GM18519 (cell line): ENCODE data around the gene SCUBE1.

ENCODE experiments used
- ATAC-seq: cut with Tn5 transposase; IDR thresholded peaks from one replicate; pipeline ENCODE4 v1.9.1; 2021; ENCODE audit warnings: mild to moderate bottlenecking, moderate library complexity; ENCODE audit not compliant: unreplicated experiment, low FRiP score

Gene SCUBE1

DNA sequence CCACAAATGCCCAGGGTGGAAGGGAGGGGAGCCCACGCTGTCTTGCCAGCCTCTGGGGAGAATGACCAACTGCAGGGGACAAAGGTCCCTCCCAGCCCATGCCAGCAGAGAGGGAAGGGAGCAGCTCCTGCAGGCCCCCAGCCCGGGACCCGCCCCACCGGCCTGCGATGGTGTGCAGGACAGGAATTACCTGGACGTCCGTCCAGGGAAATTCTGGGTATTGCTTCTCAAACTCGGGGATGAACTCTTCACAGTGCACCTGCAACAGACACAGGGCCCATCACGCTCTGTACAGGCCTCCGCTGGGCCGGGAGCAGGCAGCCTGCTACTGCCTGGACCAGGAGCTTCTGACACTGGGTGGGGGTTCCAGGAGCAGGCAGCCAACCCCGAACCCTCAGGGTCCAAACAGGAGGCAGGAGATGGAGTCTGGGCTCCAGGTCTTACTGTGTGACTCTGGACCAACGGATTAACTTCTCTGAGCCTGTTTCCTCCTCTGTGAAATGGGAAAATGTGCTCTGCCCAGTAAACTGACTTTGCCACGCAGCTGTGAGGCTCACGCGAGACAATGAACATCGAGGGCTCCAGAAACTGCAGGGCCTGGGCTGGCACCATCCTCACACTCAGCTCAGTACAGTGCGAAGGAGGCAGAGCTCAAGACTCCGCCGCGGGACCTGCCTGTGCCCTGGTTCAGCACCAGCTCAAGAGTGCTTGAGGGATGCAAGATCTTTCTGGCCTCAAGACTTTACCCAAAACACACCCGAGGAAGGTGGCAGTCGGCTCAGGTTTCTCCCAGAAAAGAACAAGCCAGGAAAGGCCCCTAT, 173.7 kb downstream of the SCUBE1 start:
- no peak for ATAC-seq

DNA sequence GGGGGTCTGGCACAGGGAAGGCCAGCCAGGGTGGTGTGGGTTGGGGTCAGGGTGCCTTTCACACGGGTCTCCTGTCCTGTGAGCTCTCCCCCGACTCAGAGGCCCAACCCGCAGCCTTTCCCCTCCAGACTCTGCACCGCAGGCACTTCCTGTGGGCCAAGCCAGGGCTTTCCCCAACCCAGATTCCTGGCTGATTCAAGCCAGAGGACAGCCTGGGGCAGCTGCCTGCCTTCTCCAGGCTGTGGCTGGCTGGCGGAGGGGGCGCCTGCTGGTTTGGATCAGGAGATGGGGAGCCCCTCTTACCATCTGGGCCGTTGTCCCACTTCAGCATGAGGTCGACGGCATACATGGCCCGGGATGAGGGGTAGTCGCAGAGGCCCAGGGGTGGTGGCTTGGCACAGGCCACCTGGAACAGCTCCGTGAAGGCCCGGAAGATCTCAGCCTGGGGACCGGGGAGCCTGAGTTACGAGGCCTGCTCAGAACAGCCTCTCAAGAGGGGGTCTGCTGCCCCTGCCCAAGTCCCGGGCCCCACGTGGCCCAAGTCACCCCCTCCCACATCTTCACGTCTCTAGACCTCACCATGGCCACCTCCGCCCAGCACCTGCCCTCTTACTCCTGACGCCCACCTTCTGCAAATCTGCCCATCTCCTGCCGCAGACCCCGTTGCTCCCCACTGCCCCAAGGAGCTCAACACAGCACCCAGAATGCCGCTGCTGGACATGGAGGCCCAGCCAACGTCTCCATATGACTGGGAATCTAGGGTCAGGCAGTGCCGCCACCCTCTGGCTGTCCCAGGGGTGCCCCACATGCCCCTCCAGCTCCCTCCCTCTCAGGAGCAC, 174.5 kb downstream of the SCUBE1 start:
- ATAC-seq, result no peak

DNA sequence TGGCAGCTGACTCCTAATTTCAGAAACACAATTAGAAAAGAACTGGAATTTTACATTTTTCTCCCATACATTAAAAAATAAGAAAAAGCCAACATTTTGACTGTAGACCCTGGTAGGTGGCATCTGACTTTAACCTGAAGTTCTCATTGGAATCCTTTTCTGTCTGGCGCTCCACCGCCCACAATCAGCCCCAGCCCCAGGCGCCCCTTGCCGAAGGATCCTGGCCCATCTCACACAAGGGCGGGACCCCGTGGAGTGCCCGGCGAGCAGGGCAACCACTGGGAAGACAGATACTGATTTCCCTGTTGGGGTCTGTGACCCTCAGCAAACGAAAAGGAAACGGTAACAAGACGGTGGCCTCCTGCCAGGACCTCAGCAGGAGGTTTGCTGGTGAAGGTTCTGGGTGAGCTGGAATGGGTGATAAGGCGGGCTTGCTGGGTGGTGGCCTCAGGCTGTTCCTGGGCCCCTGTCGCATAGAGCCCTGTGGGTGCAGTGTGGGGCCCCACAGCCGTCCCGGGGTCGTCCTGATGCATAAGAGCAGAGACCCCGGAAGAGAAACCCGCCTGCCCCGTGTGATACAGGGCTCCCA, 176.1 kb downstream of the SCUBE1 start:
- no peak for ATAC-seq

DNA sequence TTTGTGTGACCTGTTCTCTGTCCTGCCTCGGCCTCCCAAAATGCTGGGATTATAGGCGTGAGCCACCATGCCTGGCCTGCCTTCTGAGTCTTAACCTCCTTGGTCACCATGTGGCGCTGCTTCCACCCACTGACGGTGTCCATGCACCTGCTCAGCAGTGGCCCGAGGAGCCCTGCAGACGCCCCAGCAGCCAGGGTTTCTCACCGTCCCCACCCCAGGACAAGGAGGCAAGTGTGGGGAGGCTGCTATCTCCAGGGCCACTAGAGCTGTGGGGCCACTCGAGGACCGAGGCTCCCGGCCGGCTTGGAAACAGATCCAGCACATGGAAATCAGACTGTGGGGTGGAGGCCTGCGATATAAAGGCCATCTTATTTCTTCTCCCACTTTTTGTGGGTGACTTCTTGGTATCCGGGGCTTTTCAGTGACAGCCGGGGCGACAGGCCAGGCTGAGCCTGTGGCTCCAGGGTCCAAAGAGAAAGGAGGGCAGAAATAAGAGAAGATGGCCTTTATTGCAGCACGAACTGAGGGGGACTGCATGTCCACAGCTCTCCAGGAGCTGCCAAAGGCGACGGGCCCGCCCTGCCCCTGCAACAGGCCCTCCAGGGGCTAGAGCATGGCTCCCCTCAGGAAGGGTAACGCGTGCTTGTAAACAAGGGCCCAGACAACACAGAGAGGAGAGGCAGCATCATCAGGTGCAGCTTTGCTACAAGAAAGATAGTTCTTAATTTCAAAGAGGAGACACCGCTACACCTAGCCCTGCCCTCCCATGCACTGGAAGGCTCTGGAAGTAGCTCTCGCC, 176.8 kb downstream of the SCUBE1 start:
- no peak for ATAC-seq

DNA sequence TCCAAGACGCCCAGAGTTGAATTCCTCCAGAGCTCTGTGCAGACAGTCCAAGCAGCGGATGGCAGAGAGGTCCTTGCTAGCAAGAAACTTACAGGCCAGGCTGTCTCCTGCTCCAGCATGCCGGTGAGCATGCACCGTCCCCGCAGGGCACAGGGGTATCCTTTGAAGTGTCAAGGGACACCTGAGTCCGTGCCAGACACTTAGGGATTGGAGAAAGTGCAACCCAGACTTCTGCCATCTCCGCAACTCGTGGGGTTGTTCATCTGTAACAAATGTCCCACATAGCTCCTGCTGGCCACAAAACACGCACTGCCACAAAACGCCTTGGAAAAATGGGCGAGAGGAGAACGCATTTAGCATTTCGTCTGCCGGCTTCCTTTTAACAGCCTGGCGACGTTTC, 178.5 kb downstream of the SCUBE1 start:
- ATAC-seq, result no peak

DNA sequence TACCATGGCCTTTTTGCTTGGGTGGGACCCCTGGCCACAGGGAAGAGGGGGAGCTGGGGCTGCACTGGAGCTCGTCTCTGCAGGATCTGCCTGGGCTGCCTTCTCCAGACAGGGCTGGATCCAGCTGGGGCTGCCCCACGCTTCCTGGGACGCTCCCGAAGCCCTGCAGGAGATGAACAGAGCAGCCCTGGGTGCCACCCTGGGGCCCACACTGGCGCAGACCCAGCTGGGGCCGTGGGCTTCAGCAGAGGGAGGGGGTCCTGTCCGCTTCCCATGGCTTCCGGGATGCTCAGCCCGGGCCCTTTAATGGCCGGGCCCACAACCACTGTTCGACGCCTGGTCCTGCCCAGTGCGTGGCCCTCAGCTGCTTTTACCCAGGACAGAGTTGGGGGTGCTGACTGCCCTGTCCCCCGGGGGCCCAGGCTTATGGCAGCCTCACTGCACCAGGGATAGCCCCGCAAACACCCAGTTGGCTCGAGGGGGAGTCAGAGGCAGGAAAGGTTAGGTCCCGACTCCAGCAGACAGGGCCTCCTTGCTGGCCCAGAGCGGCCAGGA, 179.9 kb downstream of the SCUBE1 start:
- ATAC-seq, result no peak

DNA sequence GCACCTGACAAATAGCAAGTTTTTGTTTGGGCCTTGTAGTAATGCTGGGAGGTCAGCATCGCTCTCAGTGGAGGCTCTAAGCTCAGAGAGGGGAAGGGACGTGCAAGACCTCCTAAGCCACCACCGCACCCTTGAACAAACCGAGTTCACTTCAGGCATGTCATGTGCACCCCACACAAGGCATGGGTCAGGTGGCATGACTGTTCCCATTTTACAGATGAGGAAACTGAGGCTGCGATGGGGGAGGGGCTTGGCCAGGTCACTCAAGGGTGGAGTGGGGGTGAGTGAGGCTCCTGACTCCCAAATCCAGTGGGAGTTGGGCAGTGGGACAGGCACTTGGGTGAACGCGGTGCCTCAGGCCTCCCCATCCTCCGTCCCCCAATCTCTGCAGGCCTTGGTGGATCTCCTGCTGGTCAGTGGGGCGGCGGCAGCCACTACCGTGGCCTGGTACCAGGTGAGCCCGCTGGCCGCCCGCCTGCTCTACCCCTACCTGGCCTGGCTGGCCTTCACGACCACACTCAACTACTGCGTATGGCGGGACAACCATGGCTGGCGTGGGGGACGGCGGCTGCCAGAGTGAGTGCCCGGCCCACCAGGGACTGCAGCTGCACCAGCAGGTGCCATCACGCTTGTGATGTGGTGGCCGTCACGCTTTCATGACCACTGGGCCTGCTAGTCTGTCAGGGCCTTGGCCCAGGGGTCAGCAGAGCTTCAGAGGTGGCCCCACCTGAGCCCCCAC, 180.6 kb downstream of the SCUBE1 start:
- ATAC-seq, result no peak

DNA sequence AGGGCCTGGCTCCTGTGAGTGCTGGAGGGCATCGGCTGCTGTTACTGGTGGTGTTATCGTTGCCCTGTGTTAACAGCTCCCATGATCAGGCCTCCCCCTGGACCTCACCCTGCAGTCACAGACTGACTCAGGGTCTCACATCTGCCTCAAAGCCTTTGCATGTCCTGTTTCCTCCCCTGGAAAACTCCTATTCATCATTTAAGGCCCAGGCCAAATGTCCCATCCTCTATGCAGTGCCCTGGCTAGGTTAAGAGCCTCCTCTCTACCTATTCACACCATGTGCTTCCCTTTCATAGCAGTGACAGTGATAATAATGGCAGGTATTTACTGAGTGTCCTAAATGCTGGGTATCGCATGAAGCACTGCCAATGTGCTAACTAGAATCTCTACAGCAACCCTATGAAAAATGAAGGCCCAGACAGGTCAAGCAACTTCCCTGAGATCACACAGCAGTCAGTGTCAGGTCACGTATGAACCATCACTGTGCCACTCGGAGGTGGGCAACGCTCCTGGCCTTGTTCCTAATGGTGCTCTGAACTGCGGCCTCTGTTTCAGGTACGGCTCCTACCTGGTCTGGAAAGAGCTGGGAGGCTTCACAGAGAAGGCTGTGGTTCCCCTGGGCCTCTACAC, 182.6 kb downstream of the SCUBE1 start:
- no peak for ATAC-seq

DNA sequence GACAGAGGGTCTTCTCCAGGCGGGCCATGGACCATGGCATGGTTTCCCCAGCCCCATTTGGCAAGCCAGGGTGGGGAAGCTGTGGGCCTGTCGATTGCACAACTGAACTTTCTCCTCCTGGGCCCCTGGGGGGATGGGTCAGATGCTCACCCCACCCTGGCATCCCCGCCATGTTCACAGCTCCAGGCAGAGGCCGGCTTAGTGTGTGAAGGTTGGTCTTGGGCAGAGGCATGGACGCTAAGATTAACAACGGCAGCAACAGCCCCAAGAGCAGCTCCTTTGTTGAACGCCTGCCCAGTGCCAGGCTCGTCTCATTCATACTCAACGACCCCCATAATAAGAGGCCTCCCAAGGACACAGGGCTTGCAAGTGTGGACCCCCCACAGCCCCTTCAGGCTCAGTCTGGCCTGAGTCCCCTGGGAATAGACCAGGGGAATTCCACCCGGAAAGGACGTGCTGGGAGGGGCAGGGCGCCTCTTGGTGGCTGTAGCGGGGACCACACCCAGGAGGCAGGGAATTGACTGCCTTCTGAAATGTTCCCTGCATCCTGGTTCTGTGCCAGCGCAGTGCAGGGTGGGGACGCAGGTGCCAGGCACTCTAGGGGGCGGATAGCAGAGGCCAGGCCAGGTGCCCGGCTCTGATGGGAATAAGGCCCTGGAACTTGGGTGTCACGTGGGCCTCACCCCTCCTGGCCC, 183.5 kb downstream of the SCUBE1 start:
- ATAC-seq, result no peak

DNA sequence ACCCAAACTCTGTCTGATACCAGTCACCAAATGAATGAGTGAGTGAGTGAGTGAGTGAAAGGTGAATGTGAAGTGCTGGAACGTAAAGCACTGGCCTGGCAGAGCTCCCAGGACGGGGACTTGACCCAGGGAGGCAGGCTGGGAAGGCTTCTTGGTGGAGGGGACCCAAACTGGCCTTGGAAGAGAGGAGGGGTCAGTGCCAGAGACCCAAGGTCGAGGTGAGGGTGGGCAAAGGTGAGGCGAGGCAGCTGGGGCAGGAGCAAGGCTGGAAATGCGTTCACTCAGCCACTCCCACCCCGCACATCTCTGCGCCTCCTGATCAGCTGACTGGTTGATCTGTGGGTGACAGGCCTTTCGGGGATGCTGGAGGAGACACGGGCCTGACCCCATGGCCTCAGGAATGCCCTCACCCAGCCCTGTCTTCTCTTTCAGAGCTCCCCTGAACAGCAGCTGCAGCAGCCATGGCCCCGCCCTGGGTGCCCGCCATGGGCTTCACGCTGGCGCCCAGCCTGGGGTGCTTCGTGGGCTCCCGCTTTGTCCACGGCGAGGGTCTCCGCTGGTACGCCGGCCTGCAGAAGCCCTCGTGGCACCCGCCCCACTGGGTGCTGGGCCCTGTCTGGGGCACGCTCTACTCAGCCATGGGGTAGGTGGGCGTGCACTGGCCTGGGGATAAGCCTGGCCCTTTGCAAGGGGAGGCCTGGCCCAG, 184.2 kb downstream of the SCUBE1 start:
- no peak for ATAC-seq

DNA sequence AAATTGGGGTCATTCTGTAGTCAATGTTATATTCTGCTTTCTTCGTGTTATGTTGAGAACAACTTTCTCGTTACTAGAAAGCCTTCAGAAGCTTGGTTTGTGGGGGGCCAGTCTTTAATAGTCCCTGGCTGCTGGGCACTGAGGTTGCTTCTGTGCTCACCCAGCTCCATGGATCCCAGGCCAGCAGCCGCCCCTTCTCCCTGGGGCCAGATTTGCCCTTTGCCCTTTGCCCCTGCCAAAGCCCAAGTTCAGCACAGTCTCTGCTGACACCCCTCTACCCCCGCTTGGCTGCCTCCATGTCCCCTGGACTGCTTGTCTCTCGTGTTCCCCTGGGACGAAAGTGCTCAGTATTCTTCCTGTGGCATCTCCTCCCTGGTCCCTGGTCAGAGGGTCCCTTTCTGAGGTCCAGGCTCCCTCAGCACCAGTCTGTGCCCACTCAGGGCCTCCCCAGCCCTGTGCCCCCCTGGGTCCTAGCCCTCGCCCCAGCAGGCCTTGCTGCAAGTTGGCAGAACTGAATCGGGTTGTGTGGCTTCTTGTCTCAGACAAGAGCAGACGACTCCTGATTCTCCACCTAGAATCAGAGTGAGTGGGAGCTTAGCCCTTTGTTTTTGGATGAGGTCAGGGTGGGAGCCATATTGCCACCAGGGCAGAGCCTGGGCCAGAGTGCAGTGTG, 185.2 kb downstream of the SCUBE1 start:
- ATAC-seq, result no peak

DNA sequence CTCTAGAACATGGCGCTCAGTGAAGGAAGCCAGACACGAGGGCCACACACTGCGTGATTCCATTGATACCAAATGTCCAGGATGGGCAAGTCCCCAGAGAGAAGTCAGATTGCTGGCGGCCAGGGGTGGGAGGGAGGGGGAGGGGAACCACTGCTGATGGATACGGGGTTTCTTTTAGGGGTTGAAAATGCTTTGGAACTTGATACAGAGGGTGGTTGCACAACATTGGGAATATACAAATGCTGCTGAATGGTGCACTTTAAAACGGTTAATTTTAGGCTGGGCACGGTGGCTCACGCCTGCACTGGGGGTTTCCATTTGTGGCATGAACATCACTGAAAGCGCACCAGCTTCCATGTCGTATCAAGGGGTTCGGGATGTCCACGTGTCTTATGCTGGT, 186.8 kb downstream of the SCUBE1 start:
- no peak for ATAC-seq

DNA sequence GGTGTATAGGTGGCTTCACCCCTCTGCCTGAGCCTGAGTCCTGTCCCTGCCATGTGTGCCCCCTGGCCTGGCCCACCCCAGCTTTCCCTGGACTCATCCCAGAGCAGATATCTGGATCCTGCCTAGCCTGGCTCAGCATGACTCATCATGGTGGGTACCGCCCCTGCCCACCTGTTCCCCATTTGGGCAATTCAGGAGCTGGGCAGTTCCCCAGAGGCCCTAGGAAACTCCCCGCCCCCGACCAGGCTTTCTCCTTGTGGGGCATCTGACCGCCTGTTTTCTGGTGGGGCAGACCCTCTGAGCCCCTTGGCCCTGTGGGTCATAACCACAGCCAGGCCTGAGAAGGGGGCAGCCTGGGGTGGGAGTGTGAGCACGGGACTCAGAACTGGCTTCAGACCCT, 187.4 kb downstream of the SCUBE1 start:
- no peak for ATAC-seq

DNA sequence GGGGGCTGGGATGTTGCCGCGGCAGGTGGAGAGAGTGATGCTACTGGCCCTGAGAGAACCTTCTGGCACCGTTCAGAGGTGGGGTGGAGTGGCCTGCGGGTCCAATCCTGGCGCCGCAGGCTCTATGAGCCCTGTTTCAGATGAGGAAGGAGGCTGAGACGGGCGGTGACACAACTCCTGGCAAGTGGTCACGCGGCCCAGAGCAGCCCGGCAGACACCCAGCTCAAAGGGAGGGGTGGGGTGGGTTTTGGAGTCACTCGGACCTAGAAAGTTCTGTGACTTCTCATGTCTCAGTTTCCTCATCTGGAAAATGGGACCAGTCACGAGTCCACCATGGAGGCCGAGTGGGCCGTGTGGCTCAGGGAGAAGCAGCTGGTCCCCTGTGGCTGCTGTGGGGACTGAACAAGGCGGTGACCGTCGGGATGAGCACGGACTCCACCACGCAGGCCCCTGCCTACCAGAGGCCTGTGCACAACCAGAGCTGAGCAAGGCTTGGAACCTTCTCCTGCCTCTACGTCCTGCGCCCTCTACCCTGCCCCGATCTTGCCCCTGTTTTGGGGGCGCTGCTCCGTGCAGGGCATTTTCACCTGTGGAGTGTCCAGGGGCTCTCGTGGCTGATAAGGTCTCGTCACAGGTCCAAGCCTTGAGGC, 188.2 kb downstream of the SCUBE1 start:
- ATAC-seq, result no peak

DNA sequence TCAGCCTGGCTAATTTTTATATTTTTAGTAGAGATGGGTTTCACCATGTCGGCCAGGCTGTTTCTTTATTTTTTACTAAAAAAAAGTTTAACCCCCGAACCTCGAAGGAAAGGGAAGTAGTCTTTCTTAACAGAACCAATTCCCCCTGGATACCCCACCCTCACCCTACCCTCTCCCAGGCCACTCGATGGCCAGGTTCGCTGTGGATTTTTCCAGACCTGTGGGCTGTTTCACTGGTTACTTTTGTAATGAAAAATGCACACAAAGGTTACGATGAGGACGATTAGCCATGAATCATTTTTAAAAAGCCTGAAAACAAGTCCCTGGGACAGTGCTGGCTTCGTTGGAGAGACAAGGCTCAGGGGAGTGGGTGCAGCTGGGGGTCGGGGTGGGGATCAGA, 189.3 kb downstream of the SCUBE1 start:
- ATAC-seq, result no peak

DNA sequence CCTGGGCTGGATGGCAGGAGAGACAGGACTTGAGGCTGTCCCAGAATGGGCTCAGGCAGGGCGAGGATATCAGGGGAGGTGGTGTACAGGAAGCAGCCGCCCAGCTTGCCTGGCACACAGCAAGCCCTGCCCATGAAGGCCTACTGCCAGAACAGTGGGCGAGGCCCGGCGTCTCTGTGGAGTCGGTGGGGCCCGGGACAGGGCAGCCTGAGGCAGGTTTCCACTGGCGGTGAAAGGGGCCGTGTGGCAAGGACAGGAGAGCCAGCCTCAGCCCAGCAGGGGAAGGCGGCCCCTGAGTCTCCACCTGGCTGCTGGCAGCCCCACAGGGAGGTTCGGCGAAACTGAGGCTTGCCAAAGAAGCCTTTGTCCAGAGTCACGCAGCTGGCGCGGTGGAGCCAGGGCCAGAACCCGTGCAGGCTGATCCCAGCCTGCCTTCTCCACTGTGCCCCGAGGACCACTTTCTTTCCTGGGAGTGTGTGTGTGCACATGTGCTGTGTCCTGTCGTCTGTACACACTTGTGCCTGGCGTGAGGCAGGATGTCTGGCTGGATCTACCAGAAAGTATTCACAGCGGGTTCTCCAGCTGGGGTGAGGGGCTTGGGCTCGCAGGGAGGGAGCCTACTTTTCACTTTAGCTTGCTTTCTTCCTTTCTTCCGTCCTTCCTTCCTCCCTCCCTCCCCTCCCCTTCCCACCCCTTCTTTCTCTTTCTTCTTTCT, 190.7 kb downstream of the SCUBE1 start:
- ATAC-seq, result no peak
